GM12874 (cell line): ENCODE results near the gene GCFC2.

Experiments
- CTCF ChIP-seq: IDR thresholded peaks from 2 replicates; pipeline ENCODE4 v1.5.1; 2011; ENCODE audit warnings: low read depth, mild to moderate bottlenecking, control low read depth, low read length, moderate library complexity; ENCODE audit not compliant: insufficient read depth

Gene GCFC2

DNA sequence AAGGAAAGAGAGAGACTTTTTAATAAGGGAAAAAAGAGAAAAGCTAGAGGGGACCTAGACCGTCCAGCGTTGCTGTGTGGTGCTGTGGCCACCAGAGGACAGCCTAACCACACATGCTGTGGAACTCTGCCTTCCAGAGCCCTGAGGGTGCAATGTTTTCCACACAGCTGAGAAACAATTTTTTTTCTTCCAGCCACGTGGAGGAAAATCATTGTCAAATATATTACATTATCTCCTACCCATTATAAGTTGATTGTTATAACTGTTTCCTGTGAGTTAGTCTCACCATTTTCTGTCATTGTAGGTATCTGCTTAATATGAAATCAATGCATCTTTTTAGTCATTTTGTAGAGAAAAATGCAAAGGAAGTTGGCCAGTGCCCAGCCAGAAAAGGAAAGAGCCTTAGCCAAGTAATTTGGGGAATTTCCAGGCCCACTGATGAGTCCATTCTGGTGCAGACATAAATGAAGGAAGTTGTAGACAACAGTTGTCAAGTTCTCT lies 70.0 kb downstream of the GCFC2 start:
- peak; percentile 98 for TF ChIP-seq CTCF

DNA sequence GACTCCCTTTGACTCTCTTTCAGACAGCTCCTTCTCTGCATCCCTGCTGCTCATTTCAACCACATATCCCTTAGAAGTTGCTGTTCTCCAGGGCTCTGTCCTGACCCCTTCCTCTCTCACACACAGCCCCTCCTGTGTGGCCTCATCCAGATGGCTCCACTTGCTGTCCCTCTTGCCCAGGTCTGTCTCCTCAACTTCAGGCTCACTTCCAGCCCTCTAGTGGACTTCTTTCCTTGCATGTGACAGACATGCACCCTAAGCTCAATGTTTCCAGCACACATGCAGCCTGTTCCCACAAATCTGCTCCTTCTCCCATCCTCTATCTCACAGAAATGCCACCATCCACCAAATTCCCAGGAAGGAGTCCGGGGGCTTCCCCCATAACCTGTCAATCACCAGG lies 73.1 kb downstream of the GCFC2 start:
- TF ChIP-seq CTCF, result no peak

DNA sequence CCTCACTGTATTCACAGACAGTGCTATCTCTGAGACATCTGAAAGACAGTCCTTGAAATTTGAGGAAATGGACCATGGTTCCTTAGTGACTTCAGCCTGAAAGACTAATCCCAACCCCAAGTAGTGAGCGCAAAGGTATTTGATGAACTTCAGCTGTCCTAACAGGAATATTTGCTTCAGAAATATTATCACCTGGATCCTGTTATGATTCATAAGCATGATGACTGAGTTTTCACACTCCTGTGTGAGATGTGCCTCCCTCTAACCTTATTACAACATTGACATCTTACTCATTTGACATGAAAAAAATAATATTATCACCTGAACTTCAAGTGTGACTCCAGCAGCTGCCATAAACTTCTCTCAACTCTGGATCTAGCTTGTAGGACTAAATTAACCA lies 75.8 kb downstream of the GCFC2 start:
- no peak for TF ChIP-seq CTCF

DNA sequence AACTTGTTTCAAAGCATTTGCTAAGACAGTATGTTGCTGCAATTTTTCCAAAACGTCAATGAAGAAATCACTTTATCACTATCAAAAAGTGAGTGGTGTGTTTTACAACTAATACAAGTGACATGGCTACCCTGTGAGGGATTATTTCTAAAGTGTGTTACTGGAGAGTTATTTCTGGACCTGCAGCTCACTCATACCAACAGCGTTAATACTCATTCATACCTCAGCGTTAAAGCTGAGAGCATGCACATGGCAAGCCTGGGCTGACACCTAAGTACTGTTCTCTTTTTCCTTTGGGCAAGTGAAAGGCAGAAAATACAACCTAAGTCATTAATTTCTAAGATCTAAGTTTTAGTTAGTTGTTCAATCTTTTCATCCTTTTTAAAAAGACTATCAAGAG lies 77.1 kb downstream of the GCFC2 start:
- TF ChIP-seq CTCF, result no peak

DNA sequence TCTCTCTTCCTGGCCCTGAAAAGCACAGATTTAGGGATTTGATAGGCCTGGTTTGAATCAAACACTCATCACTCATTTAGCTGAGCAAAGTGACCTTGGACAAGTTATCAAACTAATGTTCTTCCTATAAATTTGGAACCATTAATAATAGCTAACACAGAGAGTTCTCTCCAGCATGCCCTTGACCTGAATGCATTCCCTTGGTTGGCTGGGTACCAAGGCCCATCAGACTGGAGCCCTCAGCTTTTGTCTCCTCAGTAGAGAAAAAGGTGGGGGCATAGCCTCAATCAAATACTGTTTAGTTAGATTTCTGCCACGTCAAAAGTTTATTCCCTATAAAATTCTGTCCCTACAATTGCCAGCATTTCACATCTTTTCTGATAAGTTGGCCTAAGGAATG lies 77.9 kb downstream of the GCFC2 start:
- no peak for TF ChIP-seq CTCF

GRCh38 chr2:75632091-75632701 lies 78.5 kb downstream of the GCFC2 start:
- no peak for TF ChIP-seq CTCF

DNA sequence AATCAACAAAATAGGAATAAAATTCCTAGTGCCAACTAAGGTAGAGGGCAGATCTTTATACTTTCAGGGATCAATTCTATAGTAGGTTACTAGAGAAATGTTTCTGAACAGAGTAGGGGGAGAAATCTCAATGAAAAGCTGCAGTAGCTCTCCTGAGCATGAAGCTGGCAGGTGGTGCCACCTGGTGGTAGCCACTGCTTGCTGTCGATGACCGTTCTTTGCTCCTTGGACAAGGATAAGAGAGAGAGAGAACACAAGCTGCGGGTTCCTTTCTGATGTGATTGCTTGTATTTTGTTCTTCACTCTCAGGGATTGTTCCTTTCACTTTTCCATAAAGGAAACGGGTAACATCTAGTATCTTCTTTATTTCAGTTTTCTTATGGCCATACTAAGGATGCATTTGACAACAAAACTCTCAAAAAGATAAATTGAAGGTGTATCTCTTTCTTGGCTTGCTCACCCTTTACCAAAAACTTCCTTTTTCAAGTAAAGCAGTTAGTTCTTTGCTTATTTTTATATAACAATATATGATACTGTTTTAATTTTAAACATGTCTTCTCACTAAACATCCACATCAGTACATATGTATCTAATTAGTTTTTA lies 82.7 kb downstream of the GCFC2 start:
- TF ChIP-seq CTCF, result peak; percentile 95

- no peak for TF ChIP-seq CTCF
Observed at GRCh38 chr2:75622929-75623328, 87.8 kb downstream of the GCFC2 start.
